ENCODE data around the gene ADGRG3. TPM values are rescaled to one million over a fixed set of nuclear protein-coding genes. Genes with fewer than 3 reads are reported as not detected.

ADGRG3 gene, protein sequence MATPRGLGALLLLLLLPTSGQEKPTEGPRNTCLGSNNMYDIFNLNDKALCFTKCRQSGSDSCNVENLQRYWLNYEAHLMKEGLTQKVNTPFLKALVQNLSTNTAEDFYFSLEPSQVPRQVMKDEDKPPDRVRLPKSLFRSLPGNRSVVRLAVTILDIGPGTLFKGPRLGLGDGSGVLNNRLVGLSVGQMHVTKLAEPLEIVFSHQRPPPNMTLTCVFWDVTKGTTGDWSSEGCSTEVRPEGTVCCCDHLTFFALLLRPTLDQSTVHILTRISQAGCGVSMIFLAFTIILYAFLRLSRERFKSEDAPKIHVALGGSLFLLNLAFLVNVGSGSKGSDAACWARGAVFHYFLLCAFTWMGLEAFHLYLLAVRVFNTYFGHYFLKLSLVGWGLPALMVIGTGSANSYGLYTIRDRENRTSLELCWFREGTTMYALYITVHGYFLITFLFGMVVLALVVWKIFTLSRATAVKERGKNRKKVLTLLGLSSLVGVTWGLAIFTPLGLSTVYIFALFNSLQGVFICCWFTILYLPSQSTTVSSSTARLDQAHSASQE
- polyA plus RNA-seq (2014; cell fraction: cytosol; rRNA removed): not detected in 2 replicates
- polyA plus RNA-seq (2014; cell fraction: nucleus; rRNA removed): not detected in 2 replicates

DNA sequence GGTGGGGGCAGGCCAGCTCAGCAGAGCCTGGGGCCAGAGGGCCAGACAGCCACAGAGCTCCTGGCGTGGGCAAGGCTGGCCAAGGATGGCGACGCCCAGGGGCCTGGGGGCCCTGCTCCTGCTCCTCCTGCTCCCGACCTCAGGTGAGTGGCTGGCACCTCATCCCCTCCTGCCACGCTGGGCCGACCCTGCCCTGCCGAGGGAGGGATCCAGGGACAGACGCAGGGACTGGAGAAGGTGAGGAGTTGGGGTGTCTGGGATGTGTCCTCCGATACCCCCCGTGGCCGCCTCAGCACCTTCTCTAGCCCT, at the start of gene ADGRG3:
ADGRG3 (plus strand) TSS at position 44 of the 309 bp plus-strand sequence; CDS start at position 86, 42 bp downstream.
- DNase-seq (ENCODE audit: low spot score): no peak

DNA sequence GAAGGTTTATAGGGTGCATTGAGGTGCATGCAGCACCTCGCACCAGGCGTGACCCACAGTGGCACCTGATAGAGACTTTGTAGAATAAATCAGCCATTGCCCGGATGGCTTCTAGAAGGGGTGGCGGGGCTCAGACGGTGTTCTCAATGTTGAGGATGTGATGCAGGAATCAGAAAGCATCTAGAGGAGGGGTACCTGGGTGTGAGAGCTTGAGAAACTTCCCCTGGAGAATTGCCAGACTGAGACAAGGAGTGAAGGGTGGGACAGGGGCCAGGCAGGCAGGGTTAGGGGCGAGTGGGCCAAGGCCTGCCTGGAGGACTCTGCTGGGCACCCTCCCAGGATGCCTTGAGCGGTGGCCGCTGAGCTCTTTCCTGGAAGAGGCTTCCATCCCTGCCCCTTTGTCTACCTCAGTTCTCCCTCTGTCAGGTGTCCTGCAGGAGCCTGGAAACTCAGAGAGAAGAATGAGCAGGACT, 48.9 kb upstream of the ADGRG3 start:
- DNase-seq (ENCODE audit: low spot score): no peak

DNA sequence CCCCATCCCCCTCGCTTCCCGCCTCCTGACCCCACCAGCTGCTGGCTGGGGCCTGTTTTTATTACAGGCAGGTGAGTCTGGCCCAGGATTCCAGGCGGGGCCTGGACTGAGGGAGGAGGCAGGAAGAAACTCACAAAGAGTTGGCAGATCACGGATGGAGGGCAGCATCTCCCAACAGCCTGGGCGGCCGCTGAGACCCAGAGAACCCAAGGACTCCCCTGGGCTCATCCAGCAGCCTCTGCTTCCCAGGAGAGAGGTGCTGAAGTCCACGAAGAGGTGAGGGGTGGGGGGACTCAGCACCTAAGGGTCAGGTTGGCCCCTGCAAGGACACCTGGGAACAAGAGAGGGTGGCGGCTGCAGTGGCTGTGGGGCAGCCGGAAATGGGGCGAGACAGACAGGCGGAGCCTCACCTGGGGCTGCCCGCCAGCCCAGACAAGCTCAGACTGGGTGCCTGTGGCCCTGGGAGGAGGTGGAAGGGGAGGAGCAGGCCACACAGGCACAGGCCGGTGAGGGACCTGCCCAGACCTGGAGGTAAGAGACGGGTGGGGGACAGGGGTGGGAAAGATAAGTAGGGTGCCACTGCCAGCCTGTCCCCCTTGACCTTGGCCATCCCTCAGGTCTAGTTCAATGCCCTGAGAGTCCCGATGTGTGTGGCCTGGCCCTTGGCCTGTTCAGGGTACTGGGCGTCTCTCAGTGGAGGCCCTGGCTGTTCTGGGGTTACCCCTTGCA, 48.3 kb upstream of the ADGRG3 start:
- no peak for DNase-seq (ENCODE audit: low spot score)

DNA sequence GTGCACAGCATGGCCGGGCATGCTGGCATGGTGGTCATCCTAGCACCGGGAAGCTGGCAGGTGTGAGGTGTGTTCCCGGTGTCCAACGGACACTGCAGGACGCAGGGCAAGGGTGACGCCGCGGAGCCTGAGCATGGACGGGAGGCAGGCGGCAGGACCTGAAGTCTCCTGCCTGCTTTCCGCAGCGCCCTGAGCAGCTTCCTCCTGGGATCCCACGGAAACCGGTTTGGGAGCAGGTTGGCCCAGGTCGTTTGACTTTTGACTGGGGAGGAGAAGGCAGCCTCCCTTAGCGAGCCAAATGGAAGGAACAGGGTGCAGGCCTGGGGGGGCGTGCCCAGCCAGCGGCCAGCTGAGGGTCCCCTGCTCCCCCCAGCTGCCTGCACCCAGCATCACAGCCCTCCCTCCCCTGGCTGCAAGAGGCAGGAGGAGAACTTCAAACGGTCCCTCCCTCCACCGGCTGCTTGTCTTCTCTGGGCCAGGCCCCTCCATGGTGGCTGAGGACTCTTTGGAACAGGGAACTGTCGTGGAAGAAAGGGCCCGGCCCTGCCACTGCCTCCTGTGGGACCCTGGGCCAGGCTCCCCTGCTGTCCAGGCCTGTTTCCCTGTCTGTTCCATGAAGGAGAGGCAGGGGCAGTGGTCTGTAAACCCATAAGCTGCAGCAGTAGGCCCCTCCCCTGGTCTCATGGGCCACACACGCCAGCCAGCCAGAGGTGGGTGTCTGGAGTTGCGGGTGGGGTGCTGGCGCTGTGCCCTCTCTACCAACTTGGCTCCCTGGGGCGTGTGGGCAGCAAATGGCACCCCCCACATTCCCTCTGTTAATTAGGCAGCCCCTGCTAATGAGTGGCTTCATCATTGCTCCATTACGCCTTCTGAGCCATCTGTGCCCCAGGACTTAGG, 47.5 kb upstream of the ADGRG3 start:
- no peak for DNase-seq (ENCODE audit: low spot score)

DNA sequence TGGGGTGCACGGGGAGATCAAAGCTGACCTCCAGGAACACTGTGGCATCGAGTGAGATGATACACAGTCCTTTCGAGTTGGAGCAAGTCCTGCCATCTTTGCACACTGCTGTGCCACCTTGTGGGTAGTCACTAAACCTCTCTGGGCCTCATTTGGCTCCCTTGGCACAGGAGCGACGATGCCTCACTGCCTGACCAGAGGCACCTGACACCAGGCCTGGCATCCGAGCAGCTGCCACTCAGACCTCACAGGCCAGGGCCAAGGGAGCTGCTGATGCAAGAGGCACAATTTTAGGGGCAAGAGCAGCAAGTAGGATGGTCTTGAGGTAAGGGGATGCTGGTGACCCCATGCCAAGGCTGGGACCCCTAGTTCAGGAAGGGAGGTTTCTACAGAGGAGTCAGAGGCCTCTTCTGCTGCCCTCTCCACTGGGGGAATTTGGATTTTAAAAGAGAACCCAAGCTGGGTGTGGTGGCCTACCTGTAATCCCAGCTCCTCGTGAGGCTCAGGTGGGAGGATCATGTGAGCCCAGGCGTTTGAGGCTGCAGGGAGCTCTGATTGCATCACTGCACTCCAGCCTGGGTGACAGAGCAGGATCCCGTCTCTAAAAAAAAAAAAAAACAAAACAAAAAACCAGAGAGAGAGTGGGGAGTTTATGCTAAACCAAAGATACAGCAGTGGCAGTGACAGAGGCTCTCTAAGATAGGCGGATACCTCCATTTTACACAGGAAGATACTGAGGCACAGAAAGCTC, 46.4 kb upstream of the ADGRG3 start:
- DNase-seq (ENCODE audit: low spot score): no peak

DNA sequence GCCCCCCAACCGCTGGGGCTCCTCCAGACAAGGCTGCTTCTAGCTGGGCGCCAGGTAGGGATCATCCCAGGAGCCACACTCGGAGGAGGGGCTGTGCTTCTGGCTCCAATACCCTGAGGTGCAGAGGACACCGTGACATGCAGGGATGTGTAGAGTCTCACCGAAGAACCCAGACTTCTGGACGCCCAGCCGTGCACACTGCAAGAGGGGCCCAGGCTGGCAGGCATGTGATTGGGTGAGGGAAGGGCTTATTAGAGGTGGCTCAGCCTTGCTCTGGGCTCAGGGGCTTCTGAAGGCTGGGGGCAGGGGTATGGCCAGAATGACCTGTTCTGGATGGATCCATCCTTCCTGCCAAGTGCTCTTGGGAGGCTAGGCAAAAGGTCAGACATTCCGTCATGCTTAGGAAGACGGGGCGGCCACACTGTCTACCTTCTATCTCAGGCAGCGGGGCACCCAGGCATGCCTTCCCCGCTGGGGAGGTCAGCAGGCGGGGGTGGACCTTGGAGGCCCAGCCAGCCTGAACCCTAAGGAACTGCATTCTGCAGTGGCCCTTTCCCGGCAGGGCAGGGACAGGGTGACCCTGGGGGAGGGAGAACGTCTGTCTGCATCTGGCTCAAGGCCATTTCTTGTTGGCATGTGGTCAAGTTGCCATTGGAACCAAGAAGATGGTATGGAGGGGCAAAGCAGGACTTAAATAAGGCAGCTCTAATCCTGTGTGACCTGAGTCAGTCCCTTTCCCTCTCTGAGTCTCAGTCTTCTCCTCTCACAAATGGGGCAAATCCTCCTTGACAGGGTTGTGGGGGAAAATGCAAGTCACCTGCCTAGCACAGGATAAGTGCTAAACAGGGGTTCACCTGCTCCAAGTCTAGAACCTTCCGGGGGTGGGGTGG, 45.5 kb upstream of the ADGRG3 start:
- DNase-seq (ENCODE audit: low spot score): no peak

DNA sequence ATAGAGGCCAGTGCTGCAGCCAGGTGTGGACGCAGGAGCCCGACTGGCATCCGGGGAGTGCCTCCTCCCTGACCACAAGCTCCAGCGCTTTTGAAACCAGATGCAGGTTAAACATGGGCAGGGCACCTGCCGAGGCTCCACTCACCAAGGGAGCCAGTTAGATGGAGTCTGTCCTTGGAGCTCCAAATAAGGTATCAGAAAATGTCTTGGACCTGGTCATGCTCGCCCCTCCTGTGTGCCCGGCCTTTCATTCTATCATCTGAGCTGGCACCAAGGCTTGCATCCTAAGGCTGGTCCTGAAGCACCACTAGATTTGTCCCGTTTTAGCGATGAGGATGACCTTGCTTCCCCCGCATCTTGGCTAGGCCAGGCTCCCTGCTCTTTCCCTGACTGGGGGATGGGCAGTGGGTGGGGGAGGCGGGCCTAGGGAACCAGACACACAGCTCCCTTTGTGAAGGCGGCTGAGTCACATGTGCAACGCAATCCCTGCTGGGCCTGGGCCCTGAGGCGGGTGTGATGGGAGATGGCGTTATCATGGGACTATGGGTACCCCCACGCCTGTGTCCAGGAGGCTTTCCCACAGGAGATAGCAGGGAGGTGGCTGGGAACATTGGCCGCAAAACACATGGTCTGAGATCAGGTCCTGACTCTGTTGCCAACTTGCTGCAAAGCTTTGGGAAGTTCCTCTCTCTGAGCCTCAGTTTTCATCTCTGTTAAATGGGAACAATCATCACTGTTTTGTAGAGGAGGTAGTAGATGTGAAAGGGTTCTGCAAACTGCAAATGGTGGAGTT, 44.7 kb upstream of the ADGRG3 start:
- DNase-seq (ENCODE audit: low spot score): peak; percentile 53

DNA sequence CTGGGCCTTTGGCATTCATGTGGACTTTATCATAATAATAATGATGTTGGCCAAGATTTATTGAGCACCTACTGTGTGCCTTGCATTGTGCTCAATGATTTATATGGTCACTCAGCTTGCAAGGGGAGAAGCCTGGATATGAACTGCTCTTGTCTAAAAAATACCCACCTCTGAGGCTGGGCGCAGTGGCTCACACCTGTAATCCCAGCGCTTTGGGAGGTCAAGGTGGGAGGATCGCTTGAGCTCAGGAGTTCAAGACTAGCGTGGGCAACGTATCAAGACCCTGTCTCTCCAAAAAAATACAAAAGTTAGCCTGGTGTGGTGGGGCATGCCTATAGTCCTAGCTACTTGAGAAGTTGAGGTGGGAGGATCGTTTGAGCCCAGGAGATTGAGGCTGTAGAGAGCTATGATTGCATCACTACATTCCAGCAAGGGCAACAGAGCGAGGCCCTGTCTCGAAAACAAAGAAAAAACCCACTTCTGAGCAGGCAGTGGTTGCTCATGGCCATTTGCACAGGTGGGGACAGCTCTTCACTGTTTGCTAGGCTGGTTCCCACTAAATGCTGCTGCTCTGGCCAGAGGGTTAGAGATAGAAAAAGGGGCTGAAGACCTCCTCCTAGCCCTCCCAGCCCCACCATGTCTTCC, 43.9 kb upstream of the ADGRG3 start:
- no peak for DNase-seq (ENCODE audit: low spot score)

DNA sequence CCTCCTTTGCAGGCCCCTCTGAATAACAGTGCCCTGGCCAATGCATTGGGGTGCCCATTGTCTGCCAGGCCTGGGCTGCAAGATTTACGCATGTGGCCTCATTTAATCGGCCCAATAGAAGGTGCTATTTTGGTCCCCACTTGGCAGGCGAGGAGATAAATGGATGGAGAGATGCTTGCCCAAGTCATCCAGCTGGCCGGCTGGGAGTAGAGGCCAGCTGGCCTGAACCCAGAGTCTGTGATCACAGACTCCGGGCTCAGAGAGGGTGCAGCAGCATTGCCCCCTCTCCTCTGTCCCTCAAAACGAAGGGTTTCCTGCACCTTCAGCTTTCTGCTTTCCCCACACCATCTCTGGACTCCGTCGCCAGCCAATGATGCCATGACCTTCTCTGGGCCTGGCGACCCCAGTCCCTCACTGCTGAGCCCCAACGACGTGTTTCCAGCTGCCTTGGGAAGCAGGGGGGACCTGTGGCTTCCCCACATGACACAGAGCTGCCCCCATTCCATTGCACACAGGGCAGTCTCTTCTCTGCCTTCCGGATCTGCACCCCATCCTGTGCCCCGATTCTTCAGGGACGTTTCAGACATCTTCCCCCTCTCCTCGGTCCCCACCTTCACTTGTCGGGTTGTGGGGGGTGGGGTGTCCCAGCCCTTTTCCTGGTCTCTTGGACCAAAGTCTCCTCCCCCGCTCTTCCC, 43.2 kb upstream of the ADGRG3 start:
- DNase-seq (ENCODE audit: low spot score): no peak

DNA sequence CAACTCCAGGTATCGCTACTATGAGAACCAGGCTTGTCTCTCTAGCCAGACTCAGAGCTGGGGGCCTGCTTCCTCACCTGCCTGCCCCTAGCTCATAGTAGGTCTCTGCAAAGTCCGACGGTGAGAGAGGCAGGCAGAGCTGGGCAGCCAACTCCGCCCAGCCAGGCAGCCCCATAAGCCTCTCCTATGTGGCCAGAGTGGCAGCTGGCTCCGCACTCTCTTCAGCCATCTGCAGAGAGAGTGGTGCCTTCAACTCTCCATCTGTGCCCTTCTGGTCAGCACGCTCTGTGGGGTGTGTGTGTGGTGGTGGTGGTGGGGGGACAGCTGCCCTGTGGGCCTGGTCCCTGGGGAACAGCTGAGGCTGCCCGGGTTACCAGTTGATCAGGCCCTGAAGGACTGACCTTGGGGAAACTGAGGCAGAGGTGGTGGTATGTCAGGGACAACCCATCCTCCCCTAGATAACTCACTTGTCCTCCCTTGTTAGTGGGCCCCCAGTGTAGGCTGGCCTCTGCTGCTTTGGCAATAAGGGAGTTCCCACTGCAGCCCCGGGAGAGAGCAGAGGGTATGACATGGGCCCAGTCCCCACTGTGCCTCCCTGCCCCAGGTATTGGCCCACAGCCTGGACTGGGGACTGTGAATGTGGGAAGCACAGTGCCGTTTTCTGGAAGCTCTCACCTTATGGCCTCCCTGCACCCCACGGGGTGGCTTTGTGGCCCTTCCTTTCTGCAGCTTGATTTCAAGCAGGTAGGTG, 41.5 kb upstream of the ADGRG3 start:
- DNase-seq (ENCODE audit: low spot score): no peak

DNA sequence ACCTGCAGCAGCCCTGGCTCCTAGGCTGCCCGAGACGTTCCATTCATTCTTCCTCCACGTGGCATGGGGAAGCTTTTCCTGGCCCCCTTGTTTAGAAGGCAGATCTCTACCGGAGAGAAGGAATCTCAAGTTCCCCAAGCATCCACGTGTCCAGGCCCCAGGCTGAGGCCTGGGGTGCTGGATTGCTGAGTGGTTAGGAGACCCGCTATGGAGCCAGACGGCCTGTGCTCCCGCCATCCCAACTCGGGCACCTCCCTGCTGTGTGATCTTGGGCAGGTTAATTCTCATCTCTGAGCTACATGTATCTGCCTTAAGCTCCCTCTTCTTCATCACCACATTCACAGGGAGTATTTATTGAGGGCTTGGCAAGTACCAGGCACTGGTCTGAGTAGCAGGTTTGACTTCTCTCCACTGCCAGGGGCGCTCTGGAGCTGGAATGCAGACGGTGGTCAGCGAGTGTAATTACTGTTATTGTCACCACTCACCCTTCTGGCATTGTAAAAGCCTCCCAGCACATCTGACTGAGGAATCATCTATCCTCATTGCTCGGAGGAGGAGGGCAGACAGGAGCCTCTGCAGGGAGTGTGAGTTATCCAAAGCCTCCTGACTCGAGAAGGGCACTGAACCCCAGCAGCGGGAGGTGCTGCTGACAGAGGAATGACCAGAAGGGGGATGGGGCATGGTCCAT, 40.8 kb upstream of the ADGRG3 start:
- peak; percentile 38 for DNase-seq (ENCODE audit: low spot score)

DNA sequence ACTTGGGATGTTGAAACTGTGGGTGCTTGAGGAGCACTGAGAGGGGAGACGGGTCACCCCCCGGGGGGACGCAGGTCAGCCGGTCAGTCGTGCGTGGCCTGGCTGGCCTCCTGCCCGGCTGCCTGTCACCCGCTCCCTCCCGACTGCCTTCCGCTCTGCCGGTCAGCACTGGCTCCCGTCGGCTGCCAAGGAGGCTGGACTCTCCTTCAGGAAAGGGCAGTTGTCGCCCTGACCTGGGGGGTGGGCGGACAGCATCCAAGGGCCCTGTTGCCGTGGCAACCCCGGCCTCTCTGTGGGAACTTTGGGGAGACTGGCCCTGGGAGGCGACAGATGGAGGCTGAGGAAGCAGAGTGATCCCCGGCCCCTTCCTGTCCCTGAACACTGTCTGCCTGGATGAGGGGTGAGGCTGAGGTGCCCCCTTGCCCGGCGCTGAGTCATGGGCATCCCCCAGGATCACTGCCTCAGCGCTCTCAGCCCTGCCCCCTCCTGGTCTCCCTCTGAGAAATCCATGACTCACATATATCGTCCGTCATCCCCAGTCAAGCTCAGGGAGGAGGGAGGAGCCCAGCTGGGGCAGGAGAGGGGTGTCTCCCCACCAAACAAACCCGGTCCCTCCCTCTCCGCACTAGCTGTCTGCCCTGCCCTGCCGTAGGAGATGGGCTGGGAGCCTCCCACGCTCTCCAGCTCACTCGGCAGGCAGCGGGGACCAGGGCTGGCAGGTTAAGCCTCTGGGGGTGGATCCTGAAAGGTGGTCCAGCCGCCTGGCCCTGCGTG, 39.9 kb upstream of the ADGRG3 start, which contains the start of gene ADGRG1:
ADGRG1 (plus strand) TSS at position 623 of the 774 bp plus-strand sequence. CDS start 21,658 bp downstream, outside the sequence.
- DNase-seq (ENCODE audit: low spot score): peak; percentile 47

DNA sequence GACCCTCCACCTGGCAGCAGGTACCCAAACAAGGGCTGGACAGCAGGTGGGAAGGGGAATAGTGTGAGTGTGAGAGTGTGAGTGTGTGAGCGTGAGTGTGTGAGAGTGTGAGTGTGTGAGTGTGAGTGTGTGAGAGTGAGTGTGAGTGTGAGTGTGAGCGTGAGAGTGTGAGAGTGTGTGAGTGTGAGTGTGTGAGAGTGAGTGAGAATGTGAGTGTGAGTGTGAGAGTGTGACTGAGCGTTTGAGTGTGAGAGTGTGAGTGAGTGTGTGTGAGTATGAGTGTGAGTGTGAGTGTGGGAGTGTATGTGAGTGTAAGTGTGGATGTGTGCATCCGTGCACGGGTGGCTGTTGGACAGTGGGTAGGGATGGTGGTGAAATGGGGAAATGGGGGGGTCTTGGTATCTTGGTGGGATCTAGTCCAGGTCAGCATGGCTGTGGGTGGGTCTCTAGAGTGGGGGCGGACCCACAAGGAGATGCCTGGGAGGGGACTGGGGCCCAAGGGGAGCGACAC, 39.3 kb upstream of the ADGRG3 start:
- DNase-seq (ENCODE audit: low spot score): no peak

DNA sequence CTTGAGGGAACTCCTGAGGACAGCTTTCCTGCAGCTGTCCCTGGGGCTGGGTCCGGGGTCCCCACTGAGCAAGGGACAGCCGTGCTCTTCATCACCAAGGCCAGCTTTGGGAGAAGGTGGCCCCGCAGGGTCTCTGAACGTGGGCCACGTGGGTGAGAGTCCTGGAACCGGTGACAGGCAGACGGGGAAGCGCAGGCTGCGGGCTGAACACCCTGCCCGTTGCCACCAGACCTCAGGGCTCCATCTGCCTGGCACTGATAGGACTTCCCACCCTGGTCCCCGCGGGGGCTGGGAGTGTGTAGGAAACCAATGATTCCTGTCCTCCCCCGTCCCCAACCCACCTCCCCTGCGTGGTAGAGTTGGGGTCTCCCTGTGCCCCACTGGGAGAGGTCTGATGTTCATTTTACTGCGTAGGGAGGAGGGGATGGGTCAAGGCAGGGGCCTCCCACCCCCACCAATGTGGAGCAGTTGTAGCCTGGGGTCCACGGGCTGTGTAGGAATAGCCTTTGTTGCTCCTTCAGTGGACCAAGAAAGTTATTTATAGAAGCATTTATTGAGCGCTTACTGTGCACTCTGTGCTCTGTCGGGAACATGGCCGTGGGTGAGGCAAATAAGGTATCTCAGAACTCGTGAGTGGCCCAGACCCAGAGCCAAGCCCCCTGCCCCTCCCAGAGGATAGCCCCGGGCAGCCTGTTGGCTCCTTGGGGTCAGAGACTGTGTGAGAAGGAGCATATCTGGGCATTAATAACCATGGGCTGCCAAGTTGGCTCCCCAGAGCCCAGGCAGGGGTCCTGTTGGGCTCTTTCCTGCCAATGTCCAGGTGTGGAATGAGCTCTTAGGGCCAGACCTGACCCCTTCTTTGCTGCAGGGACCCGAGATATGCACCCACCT, 38.3 kb upstream of the ADGRG3 start:
- DNase-seq (ENCODE audit: low spot score): no peak

All from SK-N-DZ (cell line).